HG03135 (cell line): ENCODE measurements around the gene XYLT1.
"Not testable (repeated sequence)": the region's sequence is repeated elsewhere in the genome, so short reads cannot be mapped to it uniquely, and the experiment has no call there.

Experiments
- ATAC-seq: cut with Tn5 transposase; IDR thresholded peaks from one replicate; pipeline ENCODE4 v1.9.1; 2021; ENCODE audit warnings: mild to moderate bottlenecking, moderate library complexity; ENCODE audit not compliant: unreplicated experiment

XYLT1 gene

GRCh38 chr16:17433577-17434451 is 36.9 kb downstream of the XYLT1 start:
- no peak for ATAC-seq

GRCh38 chr16:17432901-17433576 is 37.7 kb downstream of the XYLT1 start:
- no peak for ATAC-seq

- no peak for ATAC-seq
Measured at GRCh38 chr16:17431968-17432625, 38.7 kb downstream of the XYLT1 start.

GRCh38 chr16:17431012-17431411 is 39.7 kb downstream of the XYLT1 start:
- no peak for ATAC-seq

- ATAC-seq, result no peak
Measured at GRCh38 chr16:17426451-17426850, 44.3 kb downstream of the XYLT1 start.

- no peak for ATAC-seq
Measured at GRCh38 chr16:17424771-17425170, 46.0 kb downstream of the XYLT1 start.

- no peak for ATAC-seq
Measured at GRCh38 chr16:17423221-17423620, 47.5 kb downstream of the XYLT1 start.

- no peak for ATAC-seq
Measured at GRCh38 chr16:17420816-17421215, 49.9 kb downstream of the XYLT1 start.

- ATAC-seq, result no peak
Measured at GRCh38 chr16:17419266-17419665, 51.5 kb downstream of the XYLT1 start.

GRCh38 chr16:17417740-17418139 is 53.0 kb downstream of the XYLT1 start:
- no peak for ATAC-seq

- ATAC-seq, result peak; percentile 97
Measured at GRCh38 chr16:17416461-17417311, 54.1 kb downstream of the XYLT1 start.

- ATAC-seq, result no peak
Measured at GRCh38 chr16:17414916-17415315, 55.8 kb downstream of the XYLT1 start.

GRCh38 chr16:17414421-17414820 is 56.3 kb downstream of the XYLT1 start:
- ATAC-seq, result no peak

GRCh38 chr16:17413508-17413907 is 57.3 kb downstream of the XYLT1 start:
- no peak for ATAC-seq

- no peak for ATAC-seq
Measured at GRCh38 chr16:17412791-17413190, 58.0 kb downstream of the XYLT1 start.

- no peak for ATAC-seq
Measured at GRCh38 chr16:17412221-17412620, 58.5 kb downstream of the XYLT1 start.

- ATAC-seq, result no peak
Measured at GRCh38 chr16:17411263-17411662, 59.5 kb downstream of the XYLT1 start.

GRCh38 chr16:17410316-17410715 is 60.4 kb downstream of the XYLT1 start:
- ATAC-seq, result not testable (repeated sequence)

- ATAC-seq, result no peak
Measured at GRCh38 chr16:17409894-17410293, 60.9 kb downstream of the XYLT1 start.

- no peak for ATAC-seq
Measured at GRCh38 chr16:17408955-17409441, 61.8 kb downstream of the XYLT1 start.

GRCh38 chr16:17408296-17408695 is 62.5 kb downstream of the XYLT1 start:
- ATAC-seq, result no peak
